Smooth muscle cell (in vitro differentiated cells): ENCODE measurements around the gene LRIG1. TPM values are rescaled to one million over a fixed set of nuclear protein-coding genes. Genes with fewer than 3 reads are reported as not detected.

Source experiments
- DNase-seq: peaks from one replicate; lab custom pipeline; 2025; ENCODE audit not compliant: unreplicated experiment; lab: John Stamatoyannopoulos, UW
- H2AFZ ChIP-seq: fragments of 200-600 bp; sonication (generic); 2 replicates; pipeline ENCODE4 v1.6.0; 2016; ENCODE audit warnings: antibody characterized with exemption, low read depth, mild to moderate bottlenecking
- H3F3A ChIP-seq: fragments of 200-600 bp; sonication (generic); 2 replicates; pipeline ENCODE4 v1.6.0; 2017; ENCODE audit warnings: antibody characterized with exemption, low read depth
- H3K27ac ChIP-seq: fragments of 200-600 bp; sonication (generic); 2 replicates; pipeline ENCODE4 v1.5.1; 2016; ENCODE audit warnings: low read depth, mild to moderate bottlenecking
- H3K27me3 ChIP-seq: fragments of 200-600 bp; sonication (generic); 2 replicates; pipeline ENCODE4 v1.6.1; 2016; ENCODE audit warnings: low read depth, mild to moderate bottlenecking
- H3K36me3 ChIP-seq: fragments of 200-600 bp; sonication (generic); 2 replicates; pipeline ENCODE4 v1.5.1; 2016; ENCODE audit warnings: low read depth
- H3K4me1 ChIP-seq: fragments of 200-600 bp; sonication (generic); 2 replicates; pipeline ENCODE4 v1.5.1; 2016; ENCODE audit warnings: low read depth
- H3K4me2 ChIP-seq: fragments of 200-600 bp; sonication (generic); 2 replicates; pipeline ENCODE4 v1.6.0; 2016; ENCODE audit warnings: mild to moderate bottlenecking
- H3K4me3 ChIP-seq: fragments of 200-600 bp; sonication (generic); 2 replicates; pipeline ENCODE4 v1.5.1; 2016; ENCODE audit warnings: mild to moderate bottlenecking
- H3K79me2 ChIP-seq: fragments of 200-600 bp; sonication (generic); 2 replicates; pipeline ENCODE4 v1.6.0; 2016; ENCODE audit warnings: low read depth, mild to moderate bottlenecking
- H3K9ac ChIP-seq: fragments of 200-600 bp; sonication (generic); 2 replicates; pipeline ENCODE4 v1.6.0; 2016; ENCODE audit warnings: low read depth
- H3K9me3 ChIP-seq: fragments of 200-600 bp; sonication (generic); replicated peaks from 2 replicates; pipeline ENCODE4 v1.5.1; 2016; ENCODE audit warnings: low read depth
- H4K20me1 ChIP-seq: fragments of 200-600 bp; sonication (generic); 2 replicates; pipeline ENCODE4 v1.6.0; 2016; ENCODE audit warnings: low read depth
- CTCF ChIP-seq: fragments of 200-600 bp; sonication (generic); IDR thresholded peaks from 2 replicates; pipeline ENCODE4 v1.5.1; 2017; ENCODE audit warnings: borderline replicate concordance, mild to moderate bottlenecking, antibody characterized with exemption; ENCODE audit not compliant: insufficient read depth, poor library complexity, severe bottlenecking
- WGBS: methylation state at CpG from one replicate; pipeline ENCODE4 v1.1.7; 2016; ENCODE audit warnings: low lambda C conversion rate; 5-methylcytosine and 5-hydroxymethylcytosine counted together
- polyA plus RNA-seq: library from polyadenylated mRNA; unstranded; fragments of >200 nt; fragmentation: Nextera tagmentation; extraction: Ambion mirVana; gene quantifications from 2 replicates; pipeline ENCODE4 v1.2.1, GENCODE V29; 2016
- total RNA-seq: library from RNA; depleted of rRNA; stranded (reverse); fragments of >200 nt; gene quantifications from 2 replicates; pipeline ENCODE4 v1.2.3, GENCODE V29; 2014

LRIG1 gene
- total and polyA plus RNA-seq, 2 experiments from 2014 or later: 26.5 to 31.3 TPM

GRCh38 chr3:66457252-66457651, 43.6 kb downstream of the LRIG1 start:
- TF ChIP-seq CTCF: no peak
- no peaks in the 10 kb centered on the region for H3K9me3 ChIP-seq
- H3K4me3 ChIP-seq: no peak overlapping the region
- peaks cover 25% of the 10 kb centered on the region for H3K4me1 ChIP-seq
- no peaks in the 10 kb centered on the region for H3F3A ChIP-seq
- no peak overlapping the region for H3K27ac ChIP-seq
- no peak overlapping the region for H2AFZ ChIP-seq
- no peak for DNase-seq
- H3K4me2 ChIP-seq: no peak overlapping the region
- H3K36me3 ChIP-seq: peaks cover 4% of the 10 kb centered on the region
- WGBS: 80% methylated on average over 4 of the region's 4 CpGs
- H3K9ac ChIP-seq: no peak overlapping the region
- no peaks in the 10 kb centered on the region for H3K27me3 ChIP-seq
- peaks cover 11% of the 10 kb centered on the region for H3K79me2 ChIP-seq
- peaks cover 26% of the 10 kb centered on the region for H4K20me1 ChIP-seq

- H3K4me1 ChIP-seq: peaks cover 25% of the 10 kb centered on the region
- no peak overlapping the region for H3K4me2 ChIP-seq
- H3K36me3 ChIP-seq: peaks cover 4% of the 10 kb centered on the region
- no peak overlapping the region for H3K27ac ChIP-seq
- DNase-seq: no peak
- H3K4me3 ChIP-seq: no peak overlapping the region
- TF ChIP-seq CTCF: no peak
- H3K9me3 ChIP-seq: no peaks in the 10 kb centered on the region
- peaks cover 26% of the 10 kb centered on the region for H4K20me1 ChIP-seq
- no peak overlapping the region for H2AFZ ChIP-seq
- peaks cover 11% of the 10 kb centered on the region for H3K79me2 ChIP-seq
- no peaks in the 10 kb centered on the region for H3F3A ChIP-seq
- no peaks in the 10 kb centered on the region for H3K27me3 ChIP-seq
- 78% methylated on average over 10 of the region's 10 CpGs for WGBS
- no peak overlapping the region for H3K9ac ChIP-seq
Observed at GRCh38 chr3:66456711-66457173, 44.1 kb downstream of the LRIG1 start.

- H2AFZ ChIP-seq: no peak overlapping the region
- H3K9me3 ChIP-seq: no peaks in the 10 kb centered on the region
- no peak for DNase-seq
- H3K79me2 ChIP-seq: peaks cover 14% of the 10 kb centered on the region
- H3F3A ChIP-seq: no peaks in the 10 kb centered on the region
- H3K36me3 ChIP-seq: no peaks in the 10 kb centered on the region
- no peaks in the 10 kb centered on the region for H3K27me3 ChIP-seq
- no peak overlapping the region for H3K27ac ChIP-seq
- no peak overlapping the region for H3K9ac ChIP-seq
- no peak overlapping the region for H3K4me2 ChIP-seq
- H3K4me1 ChIP-seq: peaks cover 25% of the 10 kb centered on the region
- WGBS: 88% methylated on average over 8 of the region's 8 CpGs
- no peak for TF ChIP-seq CTCF
- peaks cover 20% of the 10 kb centered on the region for H4K20me1 ChIP-seq
- H3K4me3 ChIP-seq: no peak overlapping the region
Observed at GRCh38 chr3:66454464-66454859, 46.4 kb downstream of the LRIG1 start.

GRCh38 chr3:66453651-66454463, 47.0 kb downstream of the LRIG1 start:
- no peak overlapping the region for H3K27ac ChIP-seq
- H3K9ac ChIP-seq: no peak overlapping the region
- H3K9me3 ChIP-seq: no peaks in the 10 kb centered on the region
- H3K4me3 ChIP-seq: no peak overlapping the region
- DNase-seq: no peak
- H3K36me3 ChIP-seq: no peaks in the 10 kb centered on the region
- H4K20me1 ChIP-seq: peaks cover 20% of the 10 kb centered on the region
- no peaks in the 10 kb centered on the region for H3F3A ChIP-seq
- WGBS: 96% methylated on average over 6 of the region's 6 CpGs
- peaks cover 14% of the 10 kb centered on the region for H3K79me2 ChIP-seq
- no peak for TF ChIP-seq CTCF
- H3K27me3 ChIP-seq: no peaks in the 10 kb centered on the region
- H3K4me1 ChIP-seq: peaks cover 25% of the 10 kb centered on the region
- H2AFZ ChIP-seq: no peak overlapping the region
- no peak overlapping the region for H3K4me2 ChIP-seq
